Measurements from ENCODE around the gene PTPN6. TPM values are rescaled to one million over a fixed set of nuclear protein-coding genes. Genes with fewer than 3 reads are reported as not detected.
A peak's percentile ranks its signal among the peaks of the same experiment; 100 is the strongest.

The PTPN6 gene
- total and polyA plus RNA-seq, 2 experiments from 2014 or later = 17.4 to 28.4 TPM

- no peak for TF ChIP-seq CTCF (IDR thresholded peaks at IDR 0.05; ENCODE audit: low read depth, low read length)
- no peaks in the 10 kb centered on the region for H3K36me3 ChIP-seq
- peak overlapping the region; percentile 98 for H3K27ac ChIP-seq
- peak overlapping the region; percentile 47 for H3K4me3 ChIP-seq
- peaks cover 5% of the 10 kb centered on the region for H3K4me1 ChIP-seq (ENCODE audit: low read depth)
- no peaks in the 10 kb centered on the region for H3K9me3 ChIP-seq (ENCODE audit: low read depth)
- DNase-seq (ENCODE audit: low read depth in 1 of 2, low spot score in 1 of 2) = peak; percentile 90 to 95
- H3K27me3 ChIP-seq = no peaks in the 10 kb centered on the region
Observed at GRCh38 chr12:6943389-6943721, 7.8 kb upstream of the PTPN6 start.

GRCh38 chr12:6943722-6944380, 7.3 kb upstream of the PTPN6 start, which contains the start of the genes C12orf57 and RNU7-1:
Gene C12orf57, plus strand, starts transcription at chr12:6944022. Its CDS starts 100 bp downstream, at chr12:6944122.
Gene RNU7-1, plus strand, starts transcription at chr12:6943816.
- Histone ChIP-seq H3K36me3 (no peaks in the 10 kb centered on the region), H3K4me1 (ENCODE audit: low read depth) (peaks cover under 1% of the 10 kb centered on the region), H3K9me3 (ENCODE audit: low read depth) (no peaks in the 10 kb centered on the region), H3K27me3 (no peaks in the 10 kb centered on the region), H3K4me3 (peak within 1 kb of the TSS; percentile 47), H3K27ac (peak within 1 kb of the TSS; percentile 98)
- TF ChIP-seq CTCF (IDR thresholded peaks at IDR 0.05; ENCODE audit: low read depth, low read length) = no peak
- peak; percentile 86 to 88 for DNase-seq (ENCODE audit: low read depth in 1 of 2, low spot score in 1 of 2)

GRCh38 chr12:6944381-6945186, 6.6 kb upstream of the PTPN6 start:
- no peaks in the 10 kb centered on the region for H3K36me3 ChIP-seq
- no peaks in the 10 kb centered on the region for H3K9me3 ChIP-seq (ENCODE audit: low read depth)
- H3K4me1 ChIP-seq (ENCODE audit: low read depth) = no peaks in the 10 kb centered on the region
- H3K27ac ChIP-seq = peak overlapping the region; percentile 98
- DNase-seq (ENCODE audit: low read depth in 1 of 2, low spot score in 1 of 2) = peak; percentile 95 to 96
- H3K27me3 ChIP-seq = no peaks in the 10 kb centered on the region
- peak overlapping the region; percentile 47 for H3K4me3 ChIP-seq
- TF ChIP-seq CTCF (IDR thresholded peaks at IDR 0.05; ENCODE audit: low read depth, low read length) = peak; percentile 87

GRCh38 chr12:6945613-6946012, 5.5 kb upstream of the PTPN6 start:
- Histone ChIP-seq H3K9me3 (ENCODE audit: low read depth) (no peaks in the 10 kb centered on the region), H3K27ac (peak overlapping the region; percentile 26), H3K36me3 (no peaks in the 10 kb centered on the region), H3K4me3 (no peak overlapping the region), H3K27me3 (no peaks in the 10 kb centered on the region), H3K4me1 (ENCODE audit: low read depth) (no peaks in the 10 kb centered on the region)
- DNase-seq (ENCODE audit: low read depth in 1 of 2, low spot score in 1 of 2) = no peak
- TF ChIP-seq CTCF (IDR thresholded peaks at IDR 0.05; ENCODE audit: low read depth, low read length) = no peak

- Histone ChIP-seq H3K4me3 (peak overlapping the region; percentile 31), H3K9me3 (ENCODE audit: low read depth) (no peaks in the 10 kb centered on the region), H3K36me3 (no peaks in the 10 kb centered on the region), H3K27ac (peak overlapping the region; percentile 26), H3K4me1 (ENCODE audit: low read depth) (no peaks in the 10 kb centered on the region), H3K27me3 (no peaks in the 10 kb centered on the region)
- peak; percentile 39 to 93 for DNase-seq (ENCODE audit: low read depth in 1 of 2, low spot score in 1 of 2)
- TF ChIP-seq CTCF (IDR thresholded peaks at IDR 0.05; ENCODE audit: low read depth, low read length) = no peak
Observed at GRCh38 chr12:6946033-6946919, 4.9 kb upstream of the PTPN6 start.
